ENCODE data around the gene YAF2.
"Not testable (repeated sequence)": the region's sequence is repeated elsewhere in the genome, so short reads cannot be mapped to it uniquely, and the experiment has no call there.

The YAF2 gene

GRCh38 chr12:42255221-42255865 is 17.3 kb upstream of the YAF2 start:
- TF ChIP-seq CTCF (conservative IDR thresholded peaks at IDR 0.05) (peak; percentile 13; the same call in 1 of the 2 replicates), ZFX (IDR thresholded peaks at IDR 0.05) (no peak)
- H3K27ac ChIP-seq, result no peak overlapping the region

GRCh38 chr12:42252645-42253044 is 14.6 kb upstream of the YAF2 start:
- not testable (repeated sequence) for H3K27ac ChIP-seq

GRCh38 chr12:42249033-42249432 is 11.0 kb upstream of the YAF2 start:
- not testable (repeated sequence) for H3K27ac ChIP-seq

GRCh38 chr12:42240131-42240750 is 2.2 kb upstream of the YAF2 start:
- no peak overlapping the region for H3K27ac ChIP-seq
- TF ChIP-seq CTCF (conservative IDR thresholded peaks at IDR 0.05) (no peak), ZFX (IDR thresholded peaks at IDR 0.05) (no peak)

GRCh38 chr12:42237853-42238239 is 202 bp downstream of the YAF2 start:
- peak; percentile 76 for TF ChIP-seq ZFX (IDR thresholded peaks at IDR 0.05)
- TF ChIP-seq CTCF (conservative IDR thresholded peaks at IDR 0.05), result no peak
- peak overlapping the region; percentile 81 for H3K27ac ChIP-seq

- peak; percentile 68 for TF ChIP-seq CTCF (conservative IDR thresholded peaks at IDR 0.05)
- TF ChIP-seq ZFX (IDR thresholded peaks at IDR 0.05), result peak; percentile 94
- peak overlapping the region; percentile 81 for H3K27ac ChIP-seq
These were observed 796 bp downstream of the YAF2 start for GRCh38 chr12:42237052-42237852.

- no peak overlapping the region for H3K27ac ChIP-seq
- TF ChIP-seq CTCF (conservative IDR thresholded peaks at IDR 0.05) (no peak), ZFX (IDR thresholded peaks at IDR 0.05) (no peak)
These were observed 2.0 kb downstream of the YAF2 start for GRCh38 chr12:42236017-42236416.

- no peak overlapping the region for H3K27ac ChIP-seq
- no peak for TF ChIP-seq CTCF (conservative IDR thresholded peaks at IDR 0.05)
- no peak for TF ChIP-seq ZFX (IDR thresholded peaks at IDR 0.05)
These were observed 2.6 kb downstream of the YAF2 start for GRCh38 chr12:42235426-42235825.
